Neuronal stem cell (in vitro differentiated cells): ENCODE measurements around the gene ADGRF1.

Experiments used
- DNase-seq: peaks from one replicate; pipeline ENCODE4 v3.0.0-alpha.2; 2013; ENCODE audit warnings: low spot score
- H2AFZ ChIP-seq: one replicate; pipeline ENCODE4 v1.6.1; 2013; ENCODE audit warnings: mild to moderate bottlenecking, low read length, inconsistent platforms
- H2AK5ac ChIP-seq: 2 replicates; pipeline ENCODE4 v1.6.1; 2013; ENCODE audit warnings: low read depth, mild to moderate bottlenecking, inconsistent platforms, low read length, moderate library complexity, mixed read lengths
- H2BK120ac ChIP-seq: 2 replicates; pipeline ENCODE4 v1.6.1; 2013; ENCODE audit warnings: low read depth, mild to moderate bottlenecking, inconsistent platforms, low read length, moderate library complexity, mixed read lengths
- H2BK12ac ChIP-seq: one replicate; pipeline ENCODE4 v1.6.1; 2013; ENCODE audit warnings: low read length, inconsistent platforms
- H2BK15ac ChIP-seq: 2 replicates; pipeline ENCODE4 v1.6.1; 2013; ENCODE audit warnings: mild to moderate bottlenecking, low read length, inconsistent platforms, mixed read lengths
- H2BK5ac ChIP-seq: one replicate; pipeline ENCODE4 v1.6.1; 2013; ENCODE audit warnings: inconsistent platforms, mild to moderate bottlenecking, low read length, moderate library complexity
- H3K14ac ChIP-seq: one replicate; pipeline ENCODE4 v1.6.1; 2013; ENCODE audit warnings: low read length, inconsistent platforms
- H3K18ac ChIP-seq: 2 replicates; pipeline ENCODE4 v1.6.1; 2013; ENCODE audit warnings: low read length, inconsistent platforms
- H3K23ac ChIP-seq: 2 replicates; pipeline ENCODE4 v1.6.1; 2013; ENCODE audit warnings: low read depth, mild to moderate bottlenecking, mixed read lengths, low read length, inconsistent platforms; ENCODE audit not compliant: poor library complexity
- H3K27ac ChIP-seq: replicated peaks from 3 replicates; pipeline ENCODE4 v1.5.1; 2013; ENCODE audit warnings: low read length, inconsistent platforms
- H3K27me3 ChIP-seq, 3 experiments: 2 replicates each; pipeline ENCODE4 v1.6.1; 2013; ENCODE audit warnings: low read length in 3 of 3, mild to moderate bottlenecking in 2 of 3, inconsistent platforms in 1 of 3, low read depth in 1 of 3, mixed read lengths in 1 of 3, moderate library complexity in 1 of 3; ENCODE audit not compliant: control insufficient read depth in 3 of 3, insufficient read depth in 3 of 3
- H3K36me3 ChIP-seq, 2 donors: replicated peaks in 1 of 2; 2 replicates each; pipeline ENCODE4 v1.6.1; 2013; ENCODE audit warnings: low read length in 2 of 2; ENCODE audit not compliant: control insufficient read depth in 2 of 2, insufficient read depth in 2 of 2
- H3K4ac ChIP-seq: 2 replicates; pipeline ENCODE4 v1.6.1; 2013; ENCODE audit warnings: inconsistent platforms, mild to moderate bottlenecking, low read length, moderate library complexity
- H3K4me1 ChIP-seq, 2 donors: 1 replicate in 1 of 2; 2 replicates in 1 of 2; pipeline ENCODE4 v1.6.1; 2013; ENCODE audit warnings: low read length in 2 of 2, low read depth in 1 of 2; ENCODE audit not compliant: control insufficient read depth in 2 of 2, insufficient read depth in 1 of 2
- H3K4me2 ChIP-seq: one replicate; pipeline ENCODE4 v1.6.1; 2013; ENCODE audit warnings: mild to moderate bottlenecking, low read length, inconsistent platforms; ENCODE audit not compliant: insufficient read depth, poor library complexity, severe bottlenecking
- H3K4me3 ChIP-seq, 2 donors: 2 replicates each; pipeline ENCODE4 v1.5.1; 2013; ENCODE audit warnings: low read length in 2 of 2, mild to moderate bottlenecking in 2 of 2, inconsistent platforms in 1 of 2, moderate library complexity in 1 of 2
- H3K79me1 ChIP-seq: one replicate; pipeline ENCODE4 v1.6.1; 2013; ENCODE audit warnings: low read depth, mild to moderate bottlenecking, inconsistent platforms, low read length, moderate library complexity
- H3K9ac ChIP-seq: one replicate; pipeline ENCODE4 v1.6.1; 2013; ENCODE audit warnings: mild to moderate bottlenecking, low read depth, low read length, inconsistent platforms; ENCODE audit not compliant: poor library complexity
- H3K9me3 ChIP-seq, 2 donors: replicated peaks in 1 of 2; 2 replicates each; pipeline versions ENCODE3 to v1.6.1; 2013; ENCODE audit warnings: low read length in 2 of 2, mild to moderate bottlenecking in 2 of 2, inconsistent platforms in 1 of 2, low read depth in 1 of 2, mixed read lengths in 1 of 2, moderate library complexity in 1 of 2; ENCODE audit not compliant: control insufficient read depth in 2 of 2, insufficient read depth in 1 of 2
- H4K8ac ChIP-seq: one replicate; pipeline ENCODE4 v1.6.1; 2013; ENCODE audit warnings: low read depth, mild to moderate bottlenecking, inconsistent platforms, low read length, moderate library complexity
- H4K91ac ChIP-seq: one replicate; pipeline ENCODE4 v1.6.1; 2013; ENCODE audit warnings: low read length, low read depth, mild to moderate bottlenecking, inconsistent platforms; ENCODE audit not compliant: poor library complexity
- WGBS, 2 donors: extraction: QIAGEN DNeasy Blood & Tissue Kit; methylation state at CpG; one replicate each; pipeline ENCODE4 v1.1.7; 2013; ENCODE audit warnings: missing lambda C conversion rate in 2 of 2, mixed read lengths in 1 of 2; ENCODE audit not compliant: insufficient read length in 2 of 2, insufficient replicate concordance in 1 of 2; ENCODE audit errors: extremely low coverage in 2 of 2; 5-methylcytosine and 5-hydroxymethylcytosine counted together

The ADGRF1 gene

DNA sequence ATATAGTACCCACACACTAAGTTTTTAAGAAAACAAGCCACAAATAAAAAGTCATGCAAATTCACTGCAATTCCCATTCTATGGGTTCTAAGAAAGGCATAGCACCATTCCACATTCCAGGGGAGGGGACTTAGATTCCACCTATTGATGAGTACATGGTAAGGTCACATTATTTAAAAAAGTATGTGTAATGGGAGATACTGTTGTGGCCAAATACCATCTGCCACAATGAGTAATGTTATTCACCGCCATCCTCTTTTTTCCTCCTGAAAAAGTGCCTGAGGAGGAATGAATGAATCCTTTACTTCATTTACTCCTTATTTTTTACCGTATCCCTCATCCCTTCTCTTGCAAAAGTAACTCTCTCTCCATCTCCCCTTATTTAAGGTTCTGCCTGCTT, 27.0 kb upstream of the ADGRF1 start:
- no peak overlapping the region for H2AK5ac ChIP-seq
- no peaks in the 10 kb centered on the region for H3K36me3 ChIP-seq
- DNase-seq = no peak
- H4K91ac ChIP-seq = no peak overlapping the region
- no peaks in the 10 kb centered on the region for H3K4me1 ChIP-seq
- H3K9ac ChIP-seq = no peak overlapping the region
- no peak overlapping the region for H2AFZ ChIP-seq
- H3K79me1 ChIP-seq = no peaks in the 10 kb centered on the region
- H3K27me3 ChIP-seq = no peaks in the 10 kb centered on the region
- WGBS, 2 donors = 100% methylated on average over 1 of the region's 2 CpGs; no CpG with 5 or more reads in 1 of the 2 donors
- no peak overlapping the region for H3K27ac ChIP-seq
- no peak overlapping the region for H3K23ac ChIP-seq
- no peak overlapping the region for H3K18ac ChIP-seq
- H4K8ac ChIP-seq = no peak overlapping the region
- H3K4me2 ChIP-seq = no peak overlapping the region
- H2BK5ac ChIP-seq = no peak overlapping the region
- H3K9me3 ChIP-seq = no peaks in the 10 kb centered on the region
- no peak overlapping the region for H3K4me3 ChIP-seq
- H3K4ac ChIP-seq = no peak overlapping the region
- H3K14ac ChIP-seq = no peak overlapping the region
- no peak overlapping the region for H2BK12ac ChIP-seq
- no peak overlapping the region for H2BK15ac ChIP-seq
- no peak overlapping the region for H2BK120ac ChIP-seq

- Histone ChIP-seq H2BK15ac (no peak overlapping the region), H3K4ac (no peak overlapping the region), H3K9ac (no peak overlapping the region), H3K23ac (no peak overlapping the region), H2AK5ac (no peak overlapping the region), H2AFZ (no peak overlapping the region), H2BK5ac (no peak overlapping the region), H3K4me2 (no peak overlapping the region), H4K91ac (no peak overlapping the region), H3K36me3 (no peaks in the 10 kb centered on the region), H3K9me3 (no peaks in the 10 kb centered on the region), H3K27me3 (no peaks in the 10 kb centered on the region), H3K27ac (no peak overlapping the region), H3K14ac (no peak overlapping the region), H3K4me1 (no peaks in the 10 kb centered on the region), H2BK120ac (no peak overlapping the region), H4K8ac (no peak overlapping the region), H2BK12ac (no peak overlapping the region), H3K4me3 (no peak overlapping the region), H3K18ac (no peak overlapping the region), H3K79me1 (no peaks in the 10 kb centered on the region)
- no CpG with 5 or more reads among the region's 1 CpG for WGBS, 2 donors
- DNase-seq = no peak
These were observed 24.3 kb upstream of the ADGRF1 start for GRCh38 chr6:47066418-47066817.

DNA sequence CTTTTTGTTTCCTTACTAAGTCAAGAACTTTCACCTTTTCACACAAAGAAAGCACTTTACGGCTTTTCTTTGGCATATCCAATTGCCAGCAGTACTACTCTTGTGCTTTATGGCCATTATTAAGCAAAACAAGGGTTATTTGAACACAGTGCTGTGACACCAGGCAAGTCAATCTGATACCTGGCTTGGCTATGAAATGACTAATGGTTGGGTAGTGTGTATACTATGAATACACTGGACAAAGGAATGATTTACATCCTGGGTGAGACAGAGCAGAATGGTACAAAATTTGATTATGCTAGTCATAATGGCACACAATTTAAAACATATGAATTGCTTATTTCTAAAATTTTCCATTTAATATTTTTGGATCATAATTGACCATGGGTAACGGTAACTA, 22.1 kb upstream of the ADGRF1 start:
- Histone ChIP-seq H4K91ac (no peak overlapping the region), H3K9ac (no peak overlapping the region), H2BK5ac (no peak overlapping the region), H3K4me2 (no peak overlapping the region), H2BK12ac (no peak overlapping the region), H2BK15ac (no peak overlapping the region), H2BK120ac (no peak overlapping the region), H2AFZ (no peak overlapping the region), H3K23ac (no peak overlapping the region), H4K8ac (no peak overlapping the region), H2AK5ac (no peak overlapping the region), H3K9me3 (no peaks in the 10 kb centered on the region), H3K27ac (no peak overlapping the region), H3K4me3 (no peak overlapping the region), H3K27me3 (no peaks in the 10 kb centered on the region), H3K4ac (no peak overlapping the region), H3K14ac (no peak overlapping the region), H3K36me3 (no peaks in the 10 kb centered on the region), H3K18ac (no peak overlapping the region), H3K4me1 (no peaks in the 10 kb centered on the region), H3K79me1 (no peaks in the 10 kb centered on the region)
- no CpG with 5 or more reads among the region's 2 CpGs for WGBS, 2 donors
- DNase-seq = no peak

GRCh38 chr6:47062346-47062745, 20.2 kb upstream of the ADGRF1 start:
- Histone ChIP-seq H3K14ac (no peak overlapping the region), H3K9me3 (no peaks in the 10 kb centered on the region), H3K9ac (no peak overlapping the region), H3K4ac (no peak overlapping the region), H3K36me3 (no peaks in the 10 kb centered on the region), H3K18ac (no peak overlapping the region), H3K27ac (no peak overlapping the region), H4K8ac (no peak overlapping the region), H2BK5ac (no peak overlapping the region), H2BK12ac (no peak overlapping the region), H2BK120ac (no peak overlapping the region), H3K4me3 (no peak overlapping the region), H4K91ac (no peak overlapping the region), H3K79me1 (no peaks in the 10 kb centered on the region), H3K4me1 (no peaks in the 10 kb centered on the region), H3K27me3 (no peaks in the 10 kb centered on the region), H2BK15ac (no peak overlapping the region), H3K4me2 (no peak overlapping the region), H2AFZ (no peak overlapping the region), H3K23ac (no peak overlapping the region), H2AK5ac (no peak overlapping the region)
- WGBS, 2 donors = no CpG with 5 or more reads among the region's 5 CpGs
- no peak for DNase-seq
